ENCODE results near the gene PAK1.

The PAK1 gene

DNA sequence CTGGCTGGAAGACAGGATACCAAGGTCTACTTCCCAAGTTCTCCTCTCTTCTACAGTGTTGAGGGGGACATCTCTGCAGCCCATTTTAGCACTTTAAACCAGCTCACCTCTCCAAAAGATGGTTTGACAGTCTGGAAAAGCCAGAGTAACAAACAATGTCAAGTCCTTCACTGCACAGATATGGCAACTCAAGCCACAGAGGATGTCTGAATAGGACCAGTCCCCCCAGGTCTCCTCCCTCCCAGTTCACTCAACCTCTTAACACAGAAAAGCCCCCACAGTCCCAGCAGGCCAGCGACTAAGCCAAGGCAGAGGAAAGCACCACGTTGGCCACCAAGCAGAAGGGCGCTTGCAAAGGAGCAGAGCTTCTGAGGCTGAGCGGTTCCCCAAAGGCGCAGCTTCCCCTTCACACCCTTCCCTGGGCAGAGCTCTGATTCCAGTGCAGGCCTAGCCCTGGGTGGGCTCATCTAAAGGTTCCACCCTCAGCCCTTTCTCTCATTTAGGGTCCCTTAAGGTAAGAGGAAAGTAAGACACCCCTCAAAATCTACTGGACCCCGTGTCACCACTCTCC is 62.7 kb downstream of the PAK1 start:
- DNase-seq (ENCODE audit: low read depth in 1 of 2, low spot score in 1 of 2) = peak; percentile 33 to 70
- Histone ChIP-seq H3K4me3 (replicated peaks; ENCODE audit: insufficient read depth, low read length) (peak overlapping the region; percentile 75), H3K27ac (replicated peaks) (peak overlapping the region; percentile 72), H3K27me3 (ENCODE audit: insufficient read depth, poor library complexity, severe bottlenecking) (no peaks in the 10 kb centered on the region)
- TF ChIP-seq, protein P1, sequence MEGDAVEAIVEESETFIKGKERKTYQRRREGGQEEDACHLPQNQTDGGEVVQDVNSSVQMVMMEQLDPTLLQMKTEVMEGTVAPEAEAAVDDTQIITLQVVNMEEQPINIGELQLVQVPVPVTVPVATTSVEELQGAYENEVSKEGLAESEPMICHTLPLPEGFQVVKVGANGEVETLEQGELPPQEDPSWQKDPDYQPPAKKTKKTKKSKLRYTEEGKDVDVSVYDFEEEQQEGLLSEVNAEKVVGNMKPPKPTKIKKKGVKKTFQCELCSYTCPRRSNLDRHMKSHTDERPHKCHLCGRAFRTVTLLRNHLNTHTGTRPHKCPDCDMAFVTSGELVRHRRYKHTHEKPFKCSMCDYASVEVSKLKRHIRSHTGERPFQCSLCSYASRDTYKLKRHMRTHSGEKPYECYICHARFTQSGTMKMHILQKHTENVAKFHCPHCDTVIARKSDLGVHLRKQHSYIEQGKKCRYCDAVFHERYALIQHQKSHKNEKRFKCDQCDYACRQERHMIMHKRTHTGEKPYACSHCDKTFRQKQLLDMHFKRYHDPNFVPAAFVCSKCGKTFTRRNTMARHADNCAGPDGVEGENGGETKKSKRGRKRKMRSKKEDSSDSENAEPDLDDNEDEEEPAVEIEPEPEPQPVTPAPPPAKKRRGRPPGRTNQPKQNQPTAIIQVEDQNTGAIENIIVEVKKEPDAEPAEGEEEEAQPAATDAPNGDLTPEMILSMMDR (IDR thresholded peaks at IDR 0.05; ENCODE audit: insufficient read depth, low read length) = no peak
- TF ChIP-seq GABPA (IDR thresholded peaks at IDR 0.05; ENCODE audit: low read depth) (no peak), SPI1 (IDR thresholded peaks at IDR 0.05; ENCODE audit: borderline replicate concordance, low read depth) (no peak), POLR2AphosphoS5 (IDR thresholded peaks at IDR 0.05; ENCODE audit: low read depth) (no peak)
- TF ChIP-seq, protein P2, sequence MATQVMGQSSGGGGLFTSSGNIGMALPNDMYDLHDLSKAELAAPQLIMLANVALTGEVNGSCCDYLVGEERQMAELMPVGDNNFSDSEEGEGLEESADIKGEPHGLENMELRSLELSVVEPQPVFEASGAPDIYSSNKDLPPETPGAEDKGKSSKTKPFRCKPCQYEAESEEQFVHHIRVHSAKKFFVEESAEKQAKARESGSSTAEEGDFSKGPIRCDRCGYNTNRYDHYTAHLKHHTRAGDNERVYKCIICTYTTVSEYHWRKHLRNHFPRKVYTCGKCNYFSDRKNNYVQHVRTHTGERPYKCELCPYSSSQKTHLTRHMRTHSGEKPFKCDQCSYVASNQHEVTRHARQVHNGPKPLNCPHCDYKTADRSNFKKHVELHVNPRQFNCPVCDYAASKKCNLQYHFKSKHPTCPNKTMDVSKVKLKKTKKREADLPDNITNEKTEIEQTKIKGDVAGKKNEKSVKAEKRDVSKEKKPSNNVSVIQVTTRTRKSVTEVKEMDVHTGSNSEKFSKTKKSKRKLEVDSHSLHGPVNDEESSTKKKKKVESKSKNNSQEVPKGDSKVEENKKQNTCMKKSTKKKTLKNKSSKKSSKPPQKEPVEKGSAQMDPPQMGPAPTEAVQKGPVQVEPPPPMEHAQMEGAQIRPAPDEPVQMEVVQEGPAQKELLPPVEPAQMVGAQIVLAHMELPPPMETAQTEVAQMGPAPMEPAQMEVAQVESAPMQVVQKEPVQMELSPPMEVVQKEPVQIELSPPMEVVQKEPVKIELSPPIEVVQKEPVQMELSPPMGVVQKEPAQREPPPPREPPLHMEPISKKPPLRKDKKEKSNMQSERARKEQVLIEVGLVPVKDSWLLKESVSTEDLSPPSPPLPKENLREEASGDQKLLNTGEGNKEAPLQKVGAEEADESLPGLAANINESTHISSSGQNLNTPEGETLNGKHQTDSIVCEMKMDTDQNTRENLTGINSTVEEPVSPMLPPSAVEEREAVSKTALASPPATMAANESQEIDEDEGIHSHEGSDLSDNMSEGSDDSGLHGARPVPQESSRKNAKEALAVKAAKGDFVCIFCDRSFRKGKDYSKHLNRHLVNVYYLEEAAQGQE (IDR thresholded peaks at IDR 0.05; ENCODE audit: insufficient replicate concordance, low read depth) = no peak

DNA sequence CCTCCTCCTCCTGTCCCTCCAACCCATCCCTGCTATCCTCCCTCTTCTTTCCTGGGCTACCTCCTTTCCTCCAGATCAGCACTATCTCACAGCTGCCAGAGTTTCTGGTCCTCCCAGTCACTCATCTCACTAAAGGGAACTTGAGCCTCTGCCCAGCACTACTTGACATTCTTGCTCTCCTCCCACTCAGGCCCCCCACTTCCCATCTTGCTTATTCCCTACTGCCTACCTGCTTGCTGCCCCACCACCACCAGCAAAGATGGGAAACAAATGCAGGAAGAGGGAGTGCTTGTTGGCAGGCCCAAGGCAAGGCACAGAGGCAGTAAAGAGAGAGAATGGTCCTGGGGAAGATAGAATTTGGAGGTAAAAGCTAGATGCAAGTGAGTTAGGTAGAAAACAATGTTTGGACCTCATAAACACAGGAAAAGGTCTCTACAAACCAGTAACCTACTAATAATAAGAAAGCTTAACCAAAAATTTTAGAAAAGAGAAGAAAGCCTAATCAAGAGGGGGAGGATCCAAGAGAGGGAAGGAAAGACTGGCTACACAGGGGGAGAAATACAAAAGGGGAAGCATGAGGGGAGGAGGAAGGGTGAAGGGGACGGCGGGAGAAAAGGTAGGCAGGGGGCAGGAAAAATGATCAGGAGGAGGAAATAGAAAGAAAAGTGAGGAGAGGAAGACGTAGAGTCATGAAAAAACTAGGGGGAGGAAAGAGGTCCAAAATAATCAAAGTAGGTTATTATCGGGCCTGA is 63.6 kb downstream of the PAK1 start:
- Histone ChIP-seq H3K27me3 (ENCODE audit: insufficient read depth, poor library complexity, severe bottlenecking) (no peaks in the 10 kb centered on the region), H3K4me3 (replicated peaks; ENCODE audit: insufficient read depth, low read length) (peak overlapping the region; percentile 75), H3K27ac (replicated peaks) (peak overlapping the region; percentile 72)
- peak in 1 of 2 experiments; percentile 18 for DNase-seq (ENCODE audit: low read depth in 1 of 2, low spot score in 1 of 2)
- TF ChIP-seq POLR2AphosphoS5 (IDR thresholded peaks at IDR 0.05; ENCODE audit: low read depth) (no peak), SPI1 (IDR thresholded peaks at IDR 0.05; ENCODE audit: borderline replicate concordance, low read depth) (0 out of 2 replicates have a peak, but pooled peaks have one; percentile 1), GABPA (IDR thresholded peaks at IDR 0.05; ENCODE audit: low read depth) (no peak)
- TF ChIP-seq, protein P2 (IDR thresholded peaks at IDR 0.05; ENCODE audit: insufficient replicate concordance, low read depth) = no peak
- TF ChIP-seq, protein P1 (IDR thresholded peaks at IDR 0.05; ENCODE audit: insufficient read depth, low read length) = no peak

DNA sequence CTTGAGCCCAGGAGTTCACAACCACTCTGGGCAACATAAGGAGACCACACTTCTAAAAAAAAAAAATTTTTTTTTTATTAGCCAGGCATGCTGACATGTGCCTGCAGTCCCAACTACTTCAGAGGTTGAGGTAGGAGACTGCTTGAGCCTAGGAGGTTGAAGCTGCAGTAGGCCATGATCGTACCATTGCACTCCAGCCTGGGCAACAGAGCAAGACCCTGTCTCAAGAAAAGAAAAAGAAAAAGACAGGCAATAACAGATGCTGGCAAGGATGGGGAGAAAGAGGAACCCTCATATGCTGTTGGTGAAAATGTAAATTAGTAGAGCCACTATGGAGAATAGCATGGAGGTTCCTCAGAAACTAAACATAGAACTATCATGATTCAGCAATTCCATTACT is 64.8 kb downstream of the PAK1 start:
- no peak overlapping the region for H3K4me3 ChIP-seq (replicated peaks; ENCODE audit: insufficient read depth, low read length)
- H3K27ac ChIP-seq (replicated peaks) = no peak overlapping the region
- TF ChIP-seq SPI1 (IDR thresholded peaks at IDR 0.05; ENCODE audit: borderline replicate concordance, low read depth) (peak; percentile 58; the same call in 1 of the 2 replicates), POLR2AphosphoS5 (IDR thresholded peaks at IDR 0.05; ENCODE audit: low read depth) (no peak), GABPA (IDR thresholded peaks at IDR 0.05; ENCODE audit: low read depth) (no peak)
- no peaks in the 10 kb centered on the region for H3K27me3 ChIP-seq (ENCODE audit: insufficient read depth, poor library complexity, severe bottlenecking)
- DNase-seq (ENCODE audit: low read depth in 1 of 2, low spot score in 1 of 2) = no peak

DNA sequence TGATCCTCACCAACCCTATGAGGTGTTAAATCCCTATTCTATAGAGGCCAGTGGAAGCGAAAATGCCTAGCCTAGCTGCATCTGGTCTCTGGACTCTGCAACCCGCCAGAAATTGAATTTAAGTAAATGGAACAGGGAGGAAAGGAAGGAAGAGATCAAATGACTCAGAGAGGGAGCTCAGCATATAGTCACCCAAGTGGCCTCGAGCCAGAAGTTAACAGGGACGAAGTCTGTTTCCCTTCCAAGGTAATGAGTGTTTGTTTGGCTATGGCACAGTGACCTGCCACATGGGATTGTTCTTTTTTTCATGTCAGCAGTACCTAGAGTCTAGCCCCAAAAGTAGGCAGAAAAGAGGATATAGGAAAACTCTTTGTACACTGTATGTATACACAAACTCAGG is 66.3 kb downstream of the PAK1 start:
- no peak overlapping the region for H3K4me3 ChIP-seq (replicated peaks; ENCODE audit: insufficient read depth, low read length)
- no peak for DNase-seq (ENCODE audit: low read depth in 1 of 2, low spot score in 1 of 2)
- TF ChIP-seq, protein P2 (IDR thresholded peaks at IDR 0.05; ENCODE audit: insufficient replicate concordance, low read depth) = no peak
- TF ChIP-seq GABPA (IDR thresholded peaks at IDR 0.05; ENCODE audit: low read depth) = no peak
- TF ChIP-seq POLR2AphosphoS5 (IDR thresholded peaks at IDR 0.05; ENCODE audit: low read depth) = no peak
- TF ChIP-seq, protein P1 (IDR thresholded peaks at IDR 0.05; ENCODE audit: insufficient read depth, low read length) = no peak
- TF ChIP-seq SPI1 (IDR thresholded peaks at IDR 0.05; ENCODE audit: borderline replicate concordance, low read depth) = no peak

More for the DNA sequence above, 66.3 kb downstream of the PAK1 start:
- Histone ChIP-seq H3K27ac (replicated peaks) (no peak overlapping the region), H3K27me3 (ENCODE audit: insufficient read depth, poor library complexity, severe bottlenecking) (no peaks in the 10 kb centered on the region)
